SU-DHL-6 (cell line): ENCODE results near the gene AKAP6.

Experiments used
- EZH2phosphoT487 ChIP-seq: fragments of 200-600 bp; sonication (generic), shearing (Covaris generic); conservative IDR thresholded peaks from 2 replicates; pipeline ENCODE4 v1.6.1; 2018; ENCODE audit warnings: mild to moderate bottlenecking, antibody characterized with exemption, low read length, moderate library complexity, mixed read lengths
- TF ChIP-seq, protein P1 (sequence below): fragments of 200-600 bp; sonication (generic); IDR thresholded peaks from one replicate; pipeline ENCODE4 v1.5.1; 2017; ENCODE audit warnings: antibody characterized with exemption, mild to moderate bottlenecking, low read length, moderate library complexity; ENCODE audit not compliant: insufficient read depth, poor library complexity, severe bottlenecking

DNA sequence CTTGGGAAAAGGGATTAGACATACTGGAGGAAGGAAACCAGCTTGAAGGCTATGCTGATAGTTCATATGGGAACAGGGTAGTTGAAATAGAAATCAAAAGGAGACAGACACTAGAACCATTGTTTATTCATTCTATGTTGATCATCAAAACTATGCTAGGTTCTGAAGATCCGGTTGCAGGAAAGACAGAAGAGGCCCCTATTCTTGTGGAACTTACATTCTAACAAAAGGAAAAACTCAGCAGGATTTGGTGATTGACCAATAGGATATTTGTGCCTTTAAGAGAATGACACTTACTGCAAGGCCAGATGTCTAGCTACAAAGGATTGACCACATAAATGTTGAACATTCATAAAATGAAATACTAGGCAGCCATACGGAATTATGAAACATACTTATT, 179.2 kb downstream of the AKAP6 start:
- TF ChIP-seq, protein P1, sequence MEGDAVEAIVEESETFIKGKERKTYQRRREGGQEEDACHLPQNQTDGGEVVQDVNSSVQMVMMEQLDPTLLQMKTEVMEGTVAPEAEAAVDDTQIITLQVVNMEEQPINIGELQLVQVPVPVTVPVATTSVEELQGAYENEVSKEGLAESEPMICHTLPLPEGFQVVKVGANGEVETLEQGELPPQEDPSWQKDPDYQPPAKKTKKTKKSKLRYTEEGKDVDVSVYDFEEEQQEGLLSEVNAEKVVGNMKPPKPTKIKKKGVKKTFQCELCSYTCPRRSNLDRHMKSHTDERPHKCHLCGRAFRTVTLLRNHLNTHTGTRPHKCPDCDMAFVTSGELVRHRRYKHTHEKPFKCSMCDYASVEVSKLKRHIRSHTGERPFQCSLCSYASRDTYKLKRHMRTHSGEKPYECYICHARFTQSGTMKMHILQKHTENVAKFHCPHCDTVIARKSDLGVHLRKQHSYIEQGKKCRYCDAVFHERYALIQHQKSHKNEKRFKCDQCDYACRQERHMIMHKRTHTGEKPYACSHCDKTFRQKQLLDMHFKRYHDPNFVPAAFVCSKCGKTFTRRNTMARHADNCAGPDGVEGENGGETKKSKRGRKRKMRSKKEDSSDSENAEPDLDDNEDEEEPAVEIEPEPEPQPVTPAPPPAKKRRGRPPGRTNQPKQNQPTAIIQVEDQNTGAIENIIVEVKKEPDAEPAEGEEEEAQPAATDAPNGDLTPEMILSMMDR, result no peak
- no peak for TF ChIP-seq EZH2phosphoT487
